HG03354 (cell line): ENCODE results near the gene STRN3.

Experiments
- ATAC-seq: cut with Tn5 transposase; IDR thresholded peaks from one replicate; pipeline ENCODE4 v1.9.1; 2021; ENCODE audit warnings: mild to moderate bottlenecking; ENCODE audit not compliant: unreplicated experiment, poor library complexity, severe bottlenecking

STRN3 gene

GRCh38 chr14:30884901-30885300 is 141.3 kb downstream of the STRN3 start:
- no peak for ATAC-seq

GRCh38 chr14:30883508-30884294 is 142.5 kb downstream of the STRN3 start:
- peak; percentile 61 for ATAC-seq

- ATAC-seq, result no peak
Observed at GRCh38 chr14:30882431-30882830, 143.7 kb downstream of the STRN3 start.

- ATAC-seq, result no peak
Observed at GRCh38 chr14:30876692-30877091, 149.5 kb downstream of the STRN3 start.

GRCh38 chr14:30875788-30876053 is 150.5 kb downstream of the STRN3 start:
- no peak for ATAC-seq

- peak; percentile 41 for ATAC-seq
Observed at GRCh38 chr14:30874999-30875787, 151.0 kb downstream of the STRN3 start.

GRCh38 chr14:30874120-30874998 is 151.8 kb downstream of the STRN3 start, which contains the start of gene COCH:
Gene COCH, plus strand, starts transcription at chr14:30874559. Its CDS starts 380 bp downstream, at chr14:30874939.
- peak; percentile 80 for ATAC-seq

- peak; percentile 1 for ATAC-seq
Observed at GRCh38 chr14:30873308-30874119, 152.7 kb downstream of the STRN3 start.

GRCh38 chr14:30872602-30873001 is 153.6 kb downstream of the STRN3 start:
- no peak for ATAC-seq

- no peak for ATAC-seq
Observed at GRCh38 chr14:30869551-30870155, 156.5 kb downstream of the STRN3 start.

- ATAC-seq, result no peak
Observed at GRCh38 chr14:30868736-30869135, 157.4 kb downstream of the STRN3 start.

- no peak for ATAC-seq
Observed at GRCh38 chr14:30864934-30865333, 161.2 kb downstream of the STRN3 start.

GRCh38 chr14:30861200-30861599 is 165.0 kb downstream of the STRN3 start:
- no peak for ATAC-seq

GRCh38 chr14:30855345-30856037 is 170.7 kb downstream of the STRN3 start:
- ATAC-seq, result peak; percentile 53

GRCh38 chr14:30854492-30854891 is 171.7 kb downstream of the STRN3 start:
- no peak for ATAC-seq

GRCh38 chr14:30853946-30854345 is 172.2 kb downstream of the STRN3 start:
- ATAC-seq, result no peak

GRCh38 chr14:30849983-30850382 is 176.2 kb downstream of the STRN3 start:
- no peak for ATAC-seq

- peak; percentile 92 for ATAC-seq
Observed at GRCh38 chr14:30849354-30849753, 176.8 kb downstream of the STRN3 start.
